ENCODE measurements around the gene TECPR1.

GRCh38 chr7:98285157-98286092 is 33.4 kb upstream of the TECPR1 start:
- no peak for TF ChIP-seq CTCF (IDR thresholded peaks at IDR 0.05; ENCODE audit: insufficient read depth, low read length)
- peak; percentile 21; the same call in 1 of the 2 replicates for TF ChIP-seq SPI1 (IDR thresholded peaks at IDR 0.05; ENCODE audit: borderline replicate concordance, low read depth)
- no peak for TF ChIP-seq REST (IDR thresholded peaks at IDR 0.05; ENCODE audit: insufficient replicate concordance, low read depth)
- no peak for TF ChIP-seq POLR2AphosphoS5 (IDR thresholded peaks at IDR 0.05; ENCODE audit: low read depth)
- TF ChIP-seq GABPA (IDR thresholded peaks at IDR 0.05; ENCODE audit: low read depth) = no peak
